Measurements from ENCODE around the gene SNRNP25.

Gene SNRNP25

GRCh38 chr16:92431-93339, 39.1 kb downstream of the SNRNP25 start:
- no peak for TF ChIP-seq CTCF (conservative IDR thresholded peaks at IDR 0.05; ENCODE audit: low read depth, low read length)
- Histone ChIP-seq H3K36me3 (ENCODE audit: insufficient read depth) (no peaks in the 10 kb centered on the region), H4K20me1 (ENCODE audit: insufficient read depth) (no peaks in the 10 kb centered on the region), H3K79me2 (ENCODE audit: insufficient read depth, low read depth) (no peaks in the 10 kb centered on the region), H3K9ac (no peak overlapping the region), H3K4me3 (IDR thresholded peaks at IDR 0.05; ENCODE audit: insufficient read depth, low read depth, low read length) (no peak overlapping the region), H3K27me3 (ENCODE audit: insufficient read depth, low read depth) (no peaks in the 10 kb centered on the region), H3K4me1 (ENCODE audit: low read depth, poor library complexity, severe bottlenecking) (peaks cover 13% of the 10 kb centered on the region), H3K4me2 (no peak overlapping the region), H2AFZ (ENCODE audit: low read depth) (no peak overlapping the region), H3K27ac (no peak overlapping the region; the same call in 1 of the 2 replicates)

DNA sequence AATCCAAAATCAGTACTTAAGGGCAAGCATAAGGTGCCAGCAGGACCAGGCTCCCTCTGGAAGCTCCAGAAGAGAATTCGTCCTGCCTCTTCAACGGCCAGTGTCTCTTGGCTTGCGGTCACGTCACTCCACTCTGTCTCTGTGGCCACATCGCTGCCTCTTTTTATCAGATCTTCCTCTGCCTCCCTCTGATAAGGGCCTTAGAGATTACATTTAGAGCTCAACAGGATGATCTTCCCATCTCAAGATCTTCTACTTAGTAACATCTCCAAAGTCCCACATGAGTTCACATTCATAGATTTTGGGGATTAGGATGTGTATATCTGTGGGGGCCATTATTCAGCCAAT, 41.3 kb downstream of the SNRNP25 start:
- Histone ChIP-seq H3K27me3 (ENCODE audit: insufficient read depth, low read depth) (no peaks in the 10 kb centered on the region), H3K27ac (no peak overlapping the region), H3K4me2 (no peak overlapping the region), H3K4me1 (ENCODE audit: low read depth, poor library complexity, severe bottlenecking) (peaks cover 27% of the 10 kb centered on the region), H3K36me3 (ENCODE audit: insufficient read depth) (no peaks in the 10 kb centered on the region), H3K9ac (no peak overlapping the region), H4K20me1 (ENCODE audit: insufficient read depth) (no peaks in the 10 kb centered on the region), H2AFZ (ENCODE audit: low read depth) (no peak overlapping the region), H3K79me2 (ENCODE audit: insufficient read depth, low read depth) (no peaks in the 10 kb centered on the region), H3K4me3 (IDR thresholded peaks at IDR 0.05; ENCODE audit: insufficient read depth, low read depth, low read length) (no peak overlapping the region)
- TF ChIP-seq CTCF (conservative IDR thresholded peaks at IDR 0.05; ENCODE audit: low read depth, low read length): no peak

GRCh38 chr16:96935-97381, 43.3 kb downstream of the SNRNP25 start:
- H4K20me1 ChIP-seq (ENCODE audit: insufficient read depth): no peaks in the 10 kb centered on the region
- no peak overlapping the region for H3K27ac ChIP-seq
- H3K4me3 ChIP-seq (IDR thresholded peaks at IDR 0.05; ENCODE audit: insufficient read depth, low read depth, low read length): no peak overlapping the region
- H3K27me3 ChIP-seq (ENCODE audit: insufficient read depth, low read depth): no peaks in the 10 kb centered on the region
- H3K9ac ChIP-seq: no peak overlapping the region
- no peak overlapping the region for H3K4me2 ChIP-seq
- peaks cover 19% of the 10 kb centered on the region for H3K4me1 ChIP-seq (ENCODE audit: low read depth, poor library complexity, severe bottlenecking)
- H2AFZ ChIP-seq (ENCODE audit: low read depth): no peak overlapping the region
- H3K79me2 ChIP-seq (ENCODE audit: insufficient read depth, low read depth): no peaks in the 10 kb centered on the region
- no peaks in the 10 kb centered on the region for H3K36me3 ChIP-seq (ENCODE audit: insufficient read depth)
- TF ChIP-seq CTCF (conservative IDR thresholded peaks at IDR 0.05; ENCODE audit: low read depth, low read length): peak; percentile 99

GRCh38 chr16:97822-98221, 44.2 kb downstream of the SNRNP25 start:
- Histone ChIP-seq H4K20me1 (ENCODE audit: insufficient read depth) (no peaks in the 10 kb centered on the region), H3K79me2 (ENCODE audit: insufficient read depth, low read depth) (no peaks in the 10 kb centered on the region), H3K36me3 (ENCODE audit: insufficient read depth) (no peaks in the 10 kb centered on the region), H3K4me3 (IDR thresholded peaks at IDR 0.05; ENCODE audit: insufficient read depth, low read depth, low read length) (no peak overlapping the region), H3K4me1 (ENCODE audit: low read depth, poor library complexity, severe bottlenecking) (peaks cover 19% of the 10 kb centered on the region), H2AFZ (ENCODE audit: low read depth) (no peak overlapping the region), H3K9ac (no peak overlapping the region), H3K27ac (no peak overlapping the region), H3K4me2 (no peak overlapping the region), H3K27me3 (ENCODE audit: insufficient read depth, low read depth) (no peaks in the 10 kb centered on the region)
- TF ChIP-seq CTCF (conservative IDR thresholded peaks at IDR 0.05; ENCODE audit: low read depth, low read length): no peak
